ENCODE data around the gene TOMM7. TPM values are rescaled to one million over a fixed set of nuclear protein-coding genes. Genes with fewer than 3 reads are reported as not detected.

Gene TOMM7
- total and polyA plus RNA-seq, 10 of the 15 experiments (the other 5 are each of a cell fraction or from before 2014, with no cell fraction given): 151 to 1,497 (median 322) TPM

DNA sequence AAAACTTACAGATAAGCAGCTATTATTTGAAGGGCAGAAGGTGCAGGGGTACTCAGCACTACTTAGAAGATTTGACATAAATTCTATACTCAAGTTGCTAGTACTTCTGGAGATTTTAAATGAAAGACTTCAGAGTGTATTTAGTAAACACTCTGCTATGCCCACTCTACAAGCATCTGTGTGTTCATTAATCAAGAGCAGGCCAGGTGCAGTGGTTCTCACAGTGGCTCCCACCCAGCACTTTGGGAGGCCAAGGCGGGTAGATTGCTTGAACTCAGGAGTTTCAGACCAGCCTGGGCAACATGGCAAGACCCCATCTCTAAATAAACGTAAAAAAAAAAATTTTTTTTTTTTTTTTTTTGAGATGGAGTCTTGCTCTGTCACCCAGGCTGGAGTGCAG, 38.9 kb upstream of the TOMM7 start:
- Histone ChIP-seq H4K20me1 (ENCODE audit: control insufficient read depth, insufficient read depth) (no peaks in the 10 kb centered on the region), H3K27ac (ENCODE audit: control insufficient read depth, insufficient read depth) (no peak overlapping the region), H2AFZ (ENCODE audit: control insufficient read depth, low read depth, low read length) (no peak overlapping the region), H3K27me3 (replicated peaks in 1 of 2; ENCODE audit: control insufficient read depth in 2 of 2, insufficient read depth in 2 of 2, low read length in 1 of 2) (no peaks in the 10 kb centered on the region), H3K4me2 (ENCODE audit: control insufficient read depth, insufficient read depth) (no peak overlapping the region), H3K9me3 (replicated peaks; ENCODE audit: control insufficient read depth, insufficient read depth, low read length) (no peaks in the 10 kb centered on the region; the same call in 2 of the 3 replicates), H3K79me2 (ENCODE audit: control insufficient read depth, insufficient read depth, low read length) (peaks cover 12% of the 10 kb centered on the region), H3K36me3 (ENCODE audit: control insufficient read depth in 2 of 2, insufficient read depth in 2 of 2, low read length in 1 of 2) (peaks cover 0 to 5% of the 10 kb centered on the region in 2 experiments; a peak in 1 of 4 replicates), H3K4me1 (ENCODE audit: control insufficient read depth, insufficient read depth, low read length) (peaks cover 10% of the 10 kb centered on the region), H3K4me3 (no peak overlapping the region), H3K9ac (ENCODE audit: control insufficient read depth, insufficient read depth, low read length) (no peak overlapping the region)
- DNase-seq (ENCODE audit: low read depth, low spot score) (no peak), ATAC-seq (no peak), FAIRE-seq (no peak)
- in situ Hi-C loops (cut with MboI): no loop called here
- ChIA-PET POLR2A (interaction anchor here (0.7 to 2.9 kb wide), 3 partner anchors 11 to 45 kb away, joined by 6 to 17 read pairs (median 6); no protein-coding TSS in a partner anchor), RAD21 (ENCODE audit: unreplicated experiment) (no interaction called here), SMC1A (ENCODE audit: uncharacterized antibody, unreplicated experiment) (interaction anchor here (0.7 to 3.1 kb wide), 5 partner anchors 8 to 150 kb away, joined by 3 to 34 read pairs (median 6); no protein-coding TSS in a partner anchor), CTCF (interaction anchor here (0.6 to 3.3 kb wide), 5 partner anchors 10 to 157 kb away, joined by 3 to 45 read pairs (median 6); partner anchors contain the start of gene TOMM7)
- no TSS peak for BruUV-seq (replicated peaks)
- 73% methylated on average over 2 of the region's 2 CpGs for WGBS (ENCODE audit: insufficient coverage, insufficient replicate concordance, low lambda C conversion rate, missing lambda C conversion rate)
- intact Hi-C loops (cut with micrococcal nuclease; ENCODE audit: unreplicated experiment): no loop called here
- TF ChIP-seq, protein P1, sequence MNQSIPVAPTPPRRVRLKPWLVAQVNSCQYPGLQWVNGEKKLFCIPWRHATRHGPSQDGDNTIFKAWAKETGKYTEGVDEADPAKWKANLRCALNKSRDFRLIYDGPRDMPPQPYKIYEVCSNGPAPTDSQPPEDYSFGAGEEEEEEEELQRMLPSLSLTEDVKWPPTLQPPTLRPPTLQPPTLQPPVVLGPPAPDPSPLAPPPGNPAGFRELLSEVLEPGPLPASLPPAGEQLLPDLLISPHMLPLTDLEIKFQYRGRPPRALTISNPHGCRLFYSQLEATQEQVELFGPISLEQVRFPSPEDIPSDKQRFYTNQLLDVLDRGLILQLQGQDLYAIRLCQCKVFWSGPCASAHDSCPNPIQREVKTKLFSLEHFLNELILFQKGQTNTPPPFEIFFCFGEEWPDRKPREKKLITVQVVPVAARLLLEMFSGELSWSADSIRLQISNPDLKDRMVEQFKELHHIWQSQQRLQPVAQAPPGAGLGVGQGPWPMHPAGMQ (IDR thresholded peaks at IDR 0.05; ENCODE audit: borderline replicate concordance): no peak
- TF ChIP-seq TCF12 (IDR thresholded peaks at IDR 0.05; ENCODE audit: low read depth, low read length): no peak
- no peak for TF ChIP-seq MYB (IDR thresholded peaks at IDR 0.05; ENCODE audit: borderline replicate concordance, low read depth, low read length)
- TF ChIP-seq CBX5 (IDR thresholded peaks at IDR 0.05; ENCODE audit: low read depth): no peak
- no peak for TF ChIP-seq CBX3 (IDR thresholded peaks at IDR 0.05; ENCODE audit: borderline replicate concordance, low read depth)
- no peak for TF ChIP-seq POU2F2 (IDR thresholded peaks at IDR 0.05; ENCODE audit: borderline replicate concordance, low read depth, low read length)
- TF ChIP-seq, protein P2, sequence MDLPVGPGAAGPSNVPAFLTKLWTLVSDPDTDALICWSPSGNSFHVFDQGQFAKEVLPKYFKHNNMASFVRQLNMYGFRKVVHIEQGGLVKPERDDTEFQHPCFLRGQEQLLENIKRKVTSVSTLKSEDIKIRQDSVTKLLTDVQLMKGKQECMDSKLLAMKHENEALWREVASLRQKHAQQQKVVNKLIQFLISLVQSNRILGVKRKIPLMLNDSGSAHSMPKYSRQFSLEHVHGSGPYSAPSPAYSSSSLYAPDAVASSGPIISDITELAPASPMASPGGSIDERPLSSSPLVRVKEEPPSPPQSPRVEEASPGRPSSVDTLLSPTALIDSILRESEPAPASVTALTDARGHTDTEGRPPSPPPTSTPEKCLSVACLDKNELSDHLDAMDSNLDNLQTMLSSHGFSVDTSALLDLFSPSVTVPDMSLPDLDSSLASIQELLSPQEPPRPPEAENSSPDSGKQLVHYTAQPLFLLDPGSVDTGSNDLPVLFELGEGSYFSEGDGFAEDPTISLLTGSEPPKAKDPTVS (IDR thresholded peaks at IDR 0.05; ENCODE audit: low read depth, low read length): no peak
- TF ChIP-seq NFYB (IDR thresholded peaks at IDR 0.05; ENCODE audit: insufficient read depth, low read depth, low read length): no peak
- TF ChIP-seq, protein P3, sequence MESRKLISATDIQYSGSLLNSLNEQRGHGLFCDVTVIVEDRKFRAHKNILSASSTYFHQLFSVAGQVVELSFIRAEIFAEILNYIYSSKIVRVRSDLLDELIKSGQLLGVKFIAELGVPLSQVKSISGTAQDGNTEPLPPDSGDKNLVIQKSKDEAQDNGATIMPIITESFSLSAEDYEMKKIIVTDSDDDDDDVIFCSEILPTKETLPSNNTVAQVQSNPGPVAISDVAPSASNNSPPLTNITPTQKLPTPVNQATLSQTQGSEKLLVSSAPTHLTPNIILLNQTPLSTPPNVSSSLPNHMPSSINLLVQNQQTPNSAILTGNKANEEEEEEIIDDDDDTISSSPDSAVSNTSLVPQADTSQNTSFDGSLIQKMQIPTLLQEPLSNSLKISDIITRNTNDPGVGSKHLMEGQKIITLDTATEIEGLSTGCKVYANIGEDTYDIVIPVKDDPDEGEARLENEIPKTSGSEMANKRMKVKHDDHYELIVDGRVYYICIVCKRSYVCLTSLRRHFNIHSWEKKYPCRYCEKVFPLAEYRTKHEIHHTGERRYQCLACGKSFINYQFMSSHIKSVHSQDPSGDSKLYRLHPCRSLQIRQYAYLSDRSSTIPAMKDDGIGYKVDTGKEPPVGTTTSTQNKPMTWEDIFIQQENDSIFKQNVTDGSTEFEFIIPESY (IDR thresholded peaks at IDR 0.05): no peak
- no peak for TF ChIP-seq EZH2 (IDR thresholded peaks at IDR 0.05; ENCODE audit: borderline replicate concordance, control insufficient read depth, low read depth, low read length)
- TF ChIP-seq HDAC2 (IDR thresholded peaks at IDR 0.05): no peak
- TF ChIP-seq, protein P4, sequence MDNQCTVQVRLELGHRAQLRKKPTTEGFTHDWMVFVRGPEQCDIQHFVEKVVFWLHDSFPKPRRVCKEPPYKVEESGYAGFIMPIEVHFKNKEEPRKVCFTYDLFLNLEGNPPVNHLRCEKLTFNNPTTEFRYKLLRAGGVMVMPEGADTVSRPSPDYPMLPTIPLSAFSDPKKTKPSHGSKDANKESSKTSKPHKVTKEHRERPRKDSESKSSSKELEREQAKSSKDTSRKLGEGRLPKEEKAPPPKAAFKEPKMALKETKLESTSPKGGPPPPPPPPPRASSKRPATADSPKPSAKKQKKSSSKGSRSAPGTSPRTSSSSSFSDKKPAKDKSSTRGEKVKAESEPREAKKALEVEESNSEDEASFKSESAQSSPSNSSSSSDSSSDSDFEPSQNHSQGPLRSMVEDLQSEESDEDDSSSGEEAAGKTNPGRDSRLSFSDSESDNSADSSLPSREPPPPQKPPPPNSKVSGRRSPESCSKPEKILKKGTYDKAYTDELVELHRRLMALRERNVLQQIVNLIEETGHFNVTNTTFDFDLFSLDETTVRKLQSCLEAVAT (IDR thresholded peaks at IDR 0.05): no peak
- TF ChIP-seq RCOR1 (conservative IDR thresholded peaks at IDR 0.05; ENCODE audit: low read depth, low read length): no peak
- TF ChIP-seq, protein P5, sequence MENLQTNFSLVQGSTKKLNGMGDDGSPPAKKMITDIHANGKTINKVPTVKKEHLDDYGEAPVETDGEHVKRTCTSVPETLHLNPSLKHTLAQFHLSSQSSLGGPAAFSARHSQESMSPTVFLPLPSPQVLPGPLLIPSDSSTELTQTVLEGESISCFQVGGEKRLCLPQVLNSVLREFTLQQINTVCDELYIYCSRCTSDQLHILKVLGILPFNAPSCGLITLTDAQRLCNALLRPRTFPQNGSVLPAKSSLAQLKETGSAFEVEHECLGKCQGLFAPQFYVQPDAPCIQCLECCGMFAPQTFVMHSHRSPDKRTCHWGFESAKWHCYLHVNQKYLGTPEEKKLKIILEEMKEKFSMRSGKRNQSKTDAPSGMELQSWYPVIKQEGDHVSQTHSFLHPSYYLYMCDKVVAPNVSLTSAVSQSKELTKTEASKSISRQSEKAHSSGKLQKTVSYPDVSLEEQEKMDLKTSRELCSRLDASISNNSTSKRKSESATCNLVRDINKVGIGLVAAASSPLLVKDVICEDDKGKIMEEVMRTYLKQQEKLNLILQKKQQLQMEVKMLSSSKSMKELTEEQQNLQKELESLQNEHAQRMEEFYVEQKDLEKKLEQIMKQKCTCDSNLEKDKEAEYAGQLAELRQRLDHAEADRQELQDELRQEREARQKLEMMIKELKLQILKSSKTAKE (IDR thresholded peaks at IDR 0.05; ENCODE audit: low read depth, poor library complexity, severe bottlenecking): no peak
- no peak for TF ChIP-seq DPF2 (IDR thresholded peaks at IDR 0.05)
- no peak for TF ChIP-seq RAD21 (IDR thresholded peaks at IDR 0.05; ENCODE audit: insufficient read depth, low read depth, low read length)
- no peak for TF ChIP-seq RBBP5 (conservative IDR thresholded peaks at IDR 0.05)
